Hepatocyte (in vitro differentiated cells): ENCODE results near the gene TMEM200B.

Experiments
- EZH2 ChIP-seq: fragments of 200-600 bp; sonication (generic); IDR thresholded peaks from 2 replicates; pipeline ENCODE4 v1.6.1; 2016; ENCODE audit warnings: antibody characterized with exemption, mild to moderate bottlenecking, borderline replicate concordance
- TF ChIP-seq, protein P1 (sequence below): fragments of 200-600 bp; sonication (generic); IDR thresholded peaks from 2 replicates; pipeline ENCODE4 v1.5.1; 2016; ENCODE audit warnings: antibody characterized with exemption, mild to moderate bottlenecking; ENCODE audit not compliant: poor library complexity

DNA sequence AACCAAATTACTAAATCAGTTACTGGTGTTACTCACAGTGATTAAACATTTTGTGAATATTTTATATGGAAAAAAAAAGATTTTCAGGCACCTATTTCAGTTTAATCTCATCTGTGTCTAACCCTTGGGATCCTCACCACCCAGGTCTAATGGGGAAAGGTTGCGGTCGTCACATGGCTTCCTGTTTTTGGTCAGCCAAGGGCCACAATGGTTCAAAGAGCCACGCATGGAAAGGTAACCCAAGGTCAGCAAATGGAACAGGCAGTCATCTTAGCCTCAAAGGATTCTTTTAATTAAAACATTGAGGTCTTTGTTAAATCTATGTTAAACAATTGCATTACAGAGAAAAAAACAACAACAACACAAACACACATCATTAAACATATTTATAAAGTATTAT, 36.1 kb upstream of the TMEM200B start:
- TF ChIP-seq, protein P1, sequence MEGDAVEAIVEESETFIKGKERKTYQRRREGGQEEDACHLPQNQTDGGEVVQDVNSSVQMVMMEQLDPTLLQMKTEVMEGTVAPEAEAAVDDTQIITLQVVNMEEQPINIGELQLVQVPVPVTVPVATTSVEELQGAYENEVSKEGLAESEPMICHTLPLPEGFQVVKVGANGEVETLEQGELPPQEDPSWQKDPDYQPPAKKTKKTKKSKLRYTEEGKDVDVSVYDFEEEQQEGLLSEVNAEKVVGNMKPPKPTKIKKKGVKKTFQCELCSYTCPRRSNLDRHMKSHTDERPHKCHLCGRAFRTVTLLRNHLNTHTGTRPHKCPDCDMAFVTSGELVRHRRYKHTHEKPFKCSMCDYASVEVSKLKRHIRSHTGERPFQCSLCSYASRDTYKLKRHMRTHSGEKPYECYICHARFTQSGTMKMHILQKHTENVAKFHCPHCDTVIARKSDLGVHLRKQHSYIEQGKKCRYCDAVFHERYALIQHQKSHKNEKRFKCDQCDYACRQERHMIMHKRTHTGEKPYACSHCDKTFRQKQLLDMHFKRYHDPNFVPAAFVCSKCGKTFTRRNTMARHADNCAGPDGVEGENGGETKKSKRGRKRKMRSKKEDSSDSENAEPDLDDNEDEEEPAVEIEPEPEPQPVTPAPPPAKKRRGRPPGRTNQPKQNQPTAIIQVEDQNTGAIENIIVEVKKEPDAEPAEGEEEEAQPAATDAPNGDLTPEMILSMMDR: no peak
- no peak for TF ChIP-seq EZH2
